ENCODE measurements around the gene SPPL3.
"Not testable (repeated sequence)": the region's sequence is repeated elsewhere in the genome, so short reads cannot be mapped to it uniquely, and the experiment has no call there.

The SPPL3 gene

GRCh38 chr12:120744922-120745493 lies 159.2 kb downstream of the SPPL3 start:
- DNase-seq (ENCODE audit: low read depth), result no peak

- no peak for DNase-seq (ENCODE audit: low read depth)
Observed at GRCh38 chr12:120741476-120742421, 162.4 kb downstream of the SPPL3 start.

- DNase-seq (ENCODE audit: low read depth), result no peak
Observed at GRCh38 chr12:120740871-120741270, 163.3 kb downstream of the SPPL3 start.

GRCh38 chr12:120739821-120740613 lies 164.1 kb downstream of the SPPL3 start:
- no peak for DNase-seq (ENCODE audit: low read depth)

- DNase-seq (ENCODE audit: low read depth), result no peak
Observed at GRCh38 chr12:120739031-120739762, 165.0 kb downstream of the SPPL3 start.

- no peak for DNase-seq (ENCODE audit: low read depth)
Observed at GRCh38 chr12:120738252-120739030, 165.7 kb downstream of the SPPL3 start.

GRCh38 chr12:120737557-120738251 lies 166.5 kb downstream of the SPPL3 start:
- no peak for DNase-seq (ENCODE audit: low read depth)

- no peak for DNase-seq (ENCODE audit: low read depth)
Observed at GRCh38 chr12:120736404-120737331, 167.5 kb downstream of the SPPL3 start.

GRCh38 chr12:120735181-120735580 lies 169.0 kb downstream of the SPPL3 start:
- DNase-seq (ENCODE audit: low read depth), result no peak

- DNase-seq (ENCODE audit: low read depth), result no peak
Observed at GRCh38 chr12:120734210-120734609, 169.9 kb downstream of the SPPL3 start.

- DNase-seq (ENCODE audit: low read depth), result no peak
Observed at GRCh38 chr12:120733574-120733973, 170.6 kb downstream of the SPPL3 start.

- not testable (repeated sequence) for DNase-seq (ENCODE audit: low read depth)
Observed at GRCh38 chr12:120732198-120732597, 172.0 kb downstream of the SPPL3 start.

- no peak for DNase-seq (ENCODE audit: low read depth)
Observed at GRCh38 chr12:120726961-120727360, 177.2 kb downstream of the SPPL3 start.

GRCh38 chr12:120726510-120726793 lies 177.7 kb downstream of the SPPL3 start:
- DNase-seq (ENCODE audit: low read depth), result no peak

GRCh38 chr12:120725659-120726509 lies 178.3 kb downstream of the SPPL3 start, which contains the start of gene ACADS:
Gene ACADS, plus strand, starts transcription at chr12:120725826. Its CDS starts 60 bp downstream, at chr12:120725886.
- DNase-seq (ENCODE audit: low read depth), result no peak

GRCh38 chr12:120725151-120725658 lies 179.0 kb downstream of the SPPL3 start:
- DNase-seq (ENCODE audit: low read depth), result no peak

- DNase-seq (ENCODE audit: low read depth), result no peak
Observed at GRCh38 chr12:120724720-120725119, 179.4 kb downstream of the SPPL3 start.

- DNase-seq (ENCODE audit: low read depth), result no peak
Observed at GRCh38 chr12:120722784-120723183, 181.4 kb downstream of the SPPL3 start.
